GM12892 (cell line): Measurements from ENCODE around the gene HIPK4.

ENCODE experiments used
- POLR2A ChIP-seq: IDR thresholded peaks from 2 replicates; pipeline ENCODE4 v1.6.1; 2011; ENCODE audit warnings: low read depth, low read length, control low read depth
- POLR2AphosphoS5 ChIP-seq: IDR thresholded peaks from 2 replicates; pipeline ENCODE4 v1.6.1; 2011; ENCODE audit warnings: low read depth, low read length, control low read depth

DNA sequence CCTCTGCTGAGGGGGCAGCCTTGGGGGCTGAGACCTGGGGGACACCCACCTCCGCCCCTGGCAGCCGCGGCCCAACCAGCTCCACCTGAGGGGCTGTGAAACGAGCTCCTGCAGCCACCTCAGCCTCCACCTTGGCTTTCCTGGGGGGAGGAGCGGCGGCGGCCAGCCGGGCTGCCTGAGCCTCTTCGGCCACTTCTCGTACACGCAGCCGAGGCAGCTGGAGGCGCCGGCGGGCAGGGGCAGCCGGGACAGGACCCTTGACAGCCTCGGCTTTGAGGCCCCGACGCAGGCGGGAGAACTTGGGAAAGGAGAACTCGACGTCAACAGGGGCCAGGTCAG is 7.6 kb upstream of the HIPK4 start:
- TF ChIP-seq POLR2A = no peak
- TF ChIP-seq POLR2AphosphoS5 = no peak
